ENCODE data around the gene RBM20. TPM values are rescaled to one million over a fixed set of nuclear protein-coding genes. Genes with fewer than 3 reads are reported as not detected.

The RBM20 gene
- total and polyA plus RNA-seq, 2 of the 13 experiments (the other 11 are each of a cell fraction or from before 2014, with no cell fraction given) = 0.02 to 0.22 TPM

- Histone ChIP-seq H3K9ac (ENCODE audit: insufficient read depth, low read depth, low read length) (no peak overlapping the region), H3K9me3 (ENCODE audit: low read length) (no peaks in the 10 kb centered on the region), H3K4me1 (ENCODE audit: insufficient read depth, low read length) (no peaks in the 10 kb centered on the region), H3K27me3 (ENCODE audit: control insufficient read depth in 1 of 2, insufficient read depth in 2 of 2, low read length in 2 of 2) (no peaks in the 10 kb centered on the region; a peak in 1 of 5 replicates), H3K36me3 (replicated peaks in 1 of 2; ENCODE audit: control insufficient read depth in 1 of 2, insufficient read depth in 2 of 2, low read length in 2 of 2) (no peaks in the 10 kb centered on the region), H3K4me3 (replicated peaks in 1 of 3; ENCODE audit: insufficient read depth in 1 of 3, low read depth in 2 of 3, low read length in 3 of 3) (no peak overlapping the region), H3K4me2 (ENCODE audit: low read depth, low read length) (no peak overlapping the region), H4K20me1 (ENCODE audit: insufficient read depth, low read length) (no peaks in the 10 kb centered on the region), H3K27ac (ENCODE audit: extremely low read length, insufficient read depth, low read length) (no peak overlapping the region), H3K79me2 (ENCODE audit: insufficient read depth, low read length) (no peaks in the 10 kb centered on the region), H2AFZ (ENCODE audit: low read length) (no peak overlapping the region)
- ChIA-PET POLR2A (no interaction called here), CTCF (ENCODE audit: low intra/inter-chr PET ratio, low total read pairs) (no interaction called here)
- BruUV-seq (replicated peaks) = no TSS peak
- DNase-seq (ENCODE audit: low spot score) (no peak), FAIRE-seq (no peak), ATAC-seq (no peak)
- 33% methylated on average over 8 of the region's 8 CpGs for WGBS (ENCODE audit: low lambda C conversion rate)
- no peak for TF ChIP-seq HOXA7 (CRISPR knock-in tag; IDR thresholded peaks at IDR 0.05)
- TF ChIP-seq ZBTB14 (CRISPR knock-in tag; IDR thresholded peaks at IDR 0.05) = no peak
- TF ChIP-seq CHD4 (IDR thresholded peaks at IDR 0.05; ENCODE audit: borderline replicate concordance, low read length) = no peak
- no peak for TF ChIP-seq CC2D1A (CRISPR knock-in tag; IDR thresholded peaks at IDR 0.05)
- no peak for TF ChIP-seq ZNF326 (CRISPR knock-in tag; IDR thresholded peaks at IDR 0.05; ENCODE audit: borderline replicate concordance)
- no peak for TF ChIP-seq BHLHE40 (IDR thresholded peaks at IDR 0.05; ENCODE audit: low read length)
- no peak for TF ChIP-seq ZNF501 (CRISPR knock-in tag; IDR thresholded peaks at IDR 0.05)
- no peak for TF ChIP-seq ISL2 (CRISPR knock-in tag; IDR thresholded peaks at IDR 0.05)
- no peak for TF ChIP-seq FOXK1 (CRISPR knock-in tag; IDR thresholded peaks at IDR 0.05; ENCODE audit: borderline replicate concordance, low read depth)
- no peak for TF ChIP-seq MIXL1 (CRISPR knock-in tag; IDR thresholded peaks at IDR 0.05)
- no peak for TF ChIP-seq ZNF589 (CRISPR knock-in tag; conservative IDR thresholded peaks at IDR 0.05)
- in situ Hi-C loops (cut with HindIII; ENCODE audit: extremely low pct_ligation_motif_present, low pct_unique_long_range_greater_than_20kb) = loop anchor here (5.0 to 25.0 kb wide), 2 partner anchors 59 to 274 kb away; no protein-coding TSS in a partner anchor
- intact Hi-C loops (cut with micrococcal nuclease; ENCODE audit: unreplicated experiment) = loop anchor here (5.0 kb wide), 1 partner anchor 1664 kb away; no protein-coding TSS in a partner anchor
Measured at GRCh38 chr10:110613341-110613995, 30.7 kb upstream of the RBM20 start.
